Transverse colon (tissue), 4 donors: ENCODE data around the gene AGTRAP. TPM values are rescaled to one million over a fixed set of nuclear protein-coding genes. Genes with fewer than 3 reads are reported as not detected.

ENCODE experiments used
- DNase-seq: peaks from one replicate; pipeline ENCODE4 v3.0.0-alpha.2; 2019
- H3K27ac ChIP-seq, 4 donors: fragments of 200-600 bp; sonication (generic); 2 replicates each; pipeline ENCODE4 v1.5.1; 2016 to 2018; ENCODE audit warnings: inconsistent platforms in 4 of 4
- H3K27me3 ChIP-seq: fragments of 200-600 bp; sonication (generic); 2 replicates; pipeline ENCODE4 v1.5.1; 2017; ENCODE audit warnings: inconsistent platforms
- H3K36me3 ChIP-seq, 4 donors: fragments of 200-600 bp; sonication (generic); 2 replicates each; pipeline ENCODE4 v1.5.1; 2017 to 2019; ENCODE audit warnings: inconsistent platforms in 4 of 4
- H3K4me1 ChIP-seq, 4 donors: fragments of 200-600 bp; sonication (generic); 2 replicates each; pipeline ENCODE4 v1.5.1; 2017 to 2020; ENCODE audit warnings: inconsistent platforms in 4 of 4
- H3K4me3 ChIP-seq, 4 donors: fragments of 200-600 bp; sonication (generic); 1 replicate in 1 of 4; 2 replicates in 3 of 4; pipeline versions ENCODE4 v1.5.1 to v1.6.1; 2017 to 2019; ENCODE audit warnings: inconsistent platforms in 4 of 4
- H3K9me3 ChIP-seq, 2 donors: fragments of 200-600 bp; sonication (generic); 2 replicates each; pipeline ENCODE4 v1.5.1; 2017 to 2019; ENCODE audit warnings: inconsistent platforms in 2 of 2
- CTCF ChIP-seq, 5 experiments: fragments of 200-600 bp in 3 of 5; fragments of 450-650 bp in 2 of 5; sonication (generic) in 3 of 5; IDR thresholded peaks; 1 replicate in 2 of 5; 2 replicates in 3 of 5; pipeline ENCODE4 v1.5.1; 2016 to 2017; ENCODE audit warnings: antibody characterized with exemption in 5 of 5, inconsistent platforms in 3 of 5, mild to moderate bottlenecking in 2 of 5, moderate library complexity in 1 of 5
- EP300 ChIP-seq: sonication (generic); formaldehyde crosslinking; IDR thresholded peaks from one replicate; pipeline ENCODE4 v1.6.1; 2017; ENCODE audit warnings: antibody characterized with exemption, low read depth
- POLR2A ChIP-seq: fragments of 450-650 bp; IDR thresholded peaks from one replicate; pipeline ENCODE4 v1.6.1; 2016; ENCODE audit warnings: antibody characterized with exemption, mild to moderate bottlenecking, moderate library complexity
- POLR2AphosphoS5 ChIP-seq, 3 donors: sonication (generic); formaldehyde crosslinking; IDR thresholded peaks; one replicate each; pipeline ENCODE4 v1.6.1; 2016; ENCODE audit warnings: antibody characterized with exemption in 3 of 3
- WGBS, 2 donors: methylation state at CpG; one replicate each; pipeline ENCODE4 v1.1.5; 2018; ENCODE audit warnings: low coverage in 1 of 2; 5-methylcytosine and 5-hydroxymethylcytosine counted together
- in situ Hi-C, 4 donors: fragments of 200-750 bp; cut with MboI; loops; one replicate each; pipeline versions ENCODE4 v1.15.0 to v1.15.1; 2017; ENCODE audit warnings: low sequenced_read_pairs in 3 of 4, low pct_ligation_motif_present in 1 of 4, low pct_unique_long_range_greater_than_20kb in 1 of 4
- intact Hi-C: fragments of 100-400 bp; cut with DNase I; formaldehyde crosslinking; loops from one replicate; pipeline ENCODE4 v1.15.1; 2023; ENCODE audit warnings: low total_unique reads
- total RNA-seq, 4 donors: library from RNA; depleted of rRNA; stranded (reverse); fragments of >200 nt; gene quantifications; one replicate each; pipeline ENCODE4 v1.1.0, GENCODE V29; 2016

AGTRAP gene
- total RNA-seq, 4 donors from 2014 or later, result 1.2 to 27.0 (median 22.7) TPM

GRCh38 chr1:11790101-11790879, 54.4 kb downstream of the AGTRAP start:
- TF ChIP-seq EP300 (no peak), CTCF (IDR thresholded peaks at IDR 0.05) (no peak), POLR2A (no peak), POLR2AphosphoS5 (IDR thresholded peaks at IDR 0.05) (no peak)
- DNase-seq, result no peak
- Histone ChIP-seq H3K27ac (peak overlapping the region; percentile 82 to 92 (median 84)), H3K4me3 (no peak overlapping the region), H3K36me3 (peaks cover 0 to 12% (median 2%) of the 10 kb centered on the region in 4 donors), H3K27me3 (no peaks in the 10 kb centered on the region), H3K9me3 (no peaks in the 10 kb centered on the region), H3K4me1 (peaks cover 41 to 59% (median 48%) of the 10 kb centered on the region in 4 donors)
- intact Hi-C loops, result no loop called here
- in situ Hi-C loops, result no loop called here
- WGBS, 2 donors, result 86% methylated on average over 20 of the region's 20 CpGs; no CpG with 5 or more reads in 1 of the 2 donors

GRCh38 chr1:11790880-11791715, 55.2 kb downstream of the AGTRAP start:
- H3K36me3 ChIP-seq, result peaks cover 0 to 18% (median 5%) of the 10 kb centered on the region in 4 donors
- H3K27ac ChIP-seq, result peak overlapping the region; percentile 82 to 92 (median 84)
- no peaks in the 10 kb centered on the region for H3K9me3 ChIP-seq
- H3K4me1 ChIP-seq, result peaks cover 39 to 52% (median 46%) of the 10 kb centered on the region in 4 donors
- in situ Hi-C loops (no loop called here), intact Hi-C loops (no loop called here)
- DNase-seq, result peak; percentile 85
- H3K27me3 ChIP-seq, result no peaks in the 10 kb centered on the region
- TF ChIP-seq EP300 (peak; percentile 96), POLR2A (peak; percentile 37), POLR2AphosphoS5 (IDR thresholded peaks at IDR 0.05) (peak; percentile 90 to 92 (median 91)), CTCF (IDR thresholded peaks at IDR 0.05) (no peak)
- no peak overlapping the region for H3K4me3 ChIP-seq
- WGBS, 2 donors, result 70 to 87% methylated on average over 4 to 19 of the region's 19 CpGs

- TF ChIP-seq POLR2AphosphoS5 (IDR thresholded peaks at IDR 0.05), result no peak
- no peak for TF ChIP-seq POLR2A
- no peak for TF ChIP-seq CTCF (IDR thresholded peaks at IDR 0.05)
- no peak for TF ChIP-seq EP300
These were observed 56.2 kb downstream of the AGTRAP start for GRCh38 chr1:11792106-11792505.

GRCh38 chr1:11793819-11794218, 57.9 kb downstream of the AGTRAP start:
- no peak for TF ChIP-seq POLR2A
- no peak for TF ChIP-seq CTCF (IDR thresholded peaks at IDR 0.05)
- TF ChIP-seq EP300, result no peak
- TF ChIP-seq POLR2AphosphoS5 (IDR thresholded peaks at IDR 0.05), result no peak
- WGBS, 2 donors, result 95% methylated on average over 15 of the region's 15 CpGs; no CpG with 5 or more reads in 1 of the 2 donors
- DNase-seq, result no peak
- Histone ChIP-seq H3K9me3 (no peaks in the 10 kb centered on the region), H3K4me1 (peaks cover 18 to 28% (median 24%) of the 10 kb centered on the region in 4 donors), H3K36me3 (peaks cover 0 to 19% (median 7%) of the 10 kb centered on the region in 4 donors), H3K27me3 (no peaks in the 10 kb centered on the region), H3K4me3 (no peak overlapping the region), H3K27ac (no peak overlapping the region)
- in situ Hi-C loops (no loop called here), intact Hi-C loops (no loop called here)

More at GRCh38 chr1:11792106-11792505, 56.2 kb downstream of the AGTRAP start:
- 87% methylated on average over 11 of the region's 11 CpGs; no CpG with 5 or more reads in 1 of the 2 donors for WGBS, 2 donors
- H3K27ac ChIP-seq, result peak overlapping the region; percentile 82 to 92 (median 84)
- H3K27me3 ChIP-seq, result no peaks in the 10 kb centered on the region
- peaks cover 36 to 46% (median 41%) of the 10 kb centered on the region in 4 donors for H3K4me1 ChIP-seq
- intact Hi-C loops, result no loop called here
- no peak for DNase-seq
- H3K4me3 ChIP-seq, result no peak overlapping the region
- in situ Hi-C loops, result no loop called here
- H3K9me3 ChIP-seq, result no peaks in the 10 kb centered on the region
- H3K36me3 ChIP-seq, result peaks cover 0 to 19% (median 7%) of the 10 kb centered on the region in 4 donors
